GM12874 (cell line): ENCODE measurements around the gene NAV1.
A peak's percentile ranks its signal among the peaks of the same experiment; 100 is the strongest.

Experiments
- TF ChIP-seq, protein P1 (sequence below): IDR thresholded peaks from 2 replicates; pipeline ENCODE4 v1.5.1; 2011; ENCODE audit warnings: low read depth, mild to moderate bottlenecking, control low read depth, low read length, moderate library complexity; ENCODE audit not compliant: insufficient read depth

NAV1 gene

DNA sequence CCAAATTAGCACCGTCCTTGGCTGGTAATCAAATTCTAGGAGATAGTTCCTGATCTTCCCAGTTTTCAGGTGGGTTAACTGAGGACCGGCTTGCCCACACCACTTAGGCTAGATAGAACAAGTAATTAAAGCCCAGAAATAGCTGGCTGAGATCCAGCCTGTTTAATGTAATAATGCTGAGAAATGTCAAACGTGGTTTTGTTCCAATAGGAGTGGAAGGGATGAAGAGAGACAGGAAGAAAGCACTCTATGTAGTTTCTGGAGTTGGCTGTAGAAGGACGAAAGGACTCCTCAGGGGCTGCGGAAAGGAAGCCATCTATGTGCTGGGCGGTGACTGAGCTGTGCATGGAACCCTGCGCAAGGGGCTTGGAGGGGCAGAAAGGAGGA is 18.6 kb downstream of the NAV1 start:
- TF ChIP-seq, protein P1, sequence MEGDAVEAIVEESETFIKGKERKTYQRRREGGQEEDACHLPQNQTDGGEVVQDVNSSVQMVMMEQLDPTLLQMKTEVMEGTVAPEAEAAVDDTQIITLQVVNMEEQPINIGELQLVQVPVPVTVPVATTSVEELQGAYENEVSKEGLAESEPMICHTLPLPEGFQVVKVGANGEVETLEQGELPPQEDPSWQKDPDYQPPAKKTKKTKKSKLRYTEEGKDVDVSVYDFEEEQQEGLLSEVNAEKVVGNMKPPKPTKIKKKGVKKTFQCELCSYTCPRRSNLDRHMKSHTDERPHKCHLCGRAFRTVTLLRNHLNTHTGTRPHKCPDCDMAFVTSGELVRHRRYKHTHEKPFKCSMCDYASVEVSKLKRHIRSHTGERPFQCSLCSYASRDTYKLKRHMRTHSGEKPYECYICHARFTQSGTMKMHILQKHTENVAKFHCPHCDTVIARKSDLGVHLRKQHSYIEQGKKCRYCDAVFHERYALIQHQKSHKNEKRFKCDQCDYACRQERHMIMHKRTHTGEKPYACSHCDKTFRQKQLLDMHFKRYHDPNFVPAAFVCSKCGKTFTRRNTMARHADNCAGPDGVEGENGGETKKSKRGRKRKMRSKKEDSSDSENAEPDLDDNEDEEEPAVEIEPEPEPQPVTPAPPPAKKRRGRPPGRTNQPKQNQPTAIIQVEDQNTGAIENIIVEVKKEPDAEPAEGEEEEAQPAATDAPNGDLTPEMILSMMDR = no peak

DNA sequence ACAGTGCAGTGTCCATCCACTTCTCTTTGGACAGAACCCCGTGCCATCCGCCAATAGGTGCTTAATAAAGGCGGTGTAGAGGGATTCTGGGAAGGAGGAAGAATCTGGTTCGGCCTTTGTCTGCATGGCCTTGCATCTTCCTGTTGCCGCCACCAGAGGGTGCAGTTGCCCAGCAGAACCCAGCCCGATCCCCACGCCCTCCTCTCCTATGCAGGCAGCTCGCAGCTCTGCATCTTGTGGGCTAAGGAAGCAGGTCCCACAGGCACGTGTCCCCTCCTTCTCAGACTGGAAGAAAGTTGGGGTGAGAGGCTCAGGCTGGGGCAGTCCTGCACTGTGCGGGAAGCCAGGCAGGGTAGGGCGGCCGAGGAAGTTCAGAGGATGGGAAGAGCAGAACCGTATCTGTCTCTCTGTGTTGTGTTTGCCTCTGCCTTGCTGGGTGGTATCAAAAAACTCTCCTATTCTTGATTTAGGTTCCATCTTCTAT is 20.8 kb downstream of the NAV1 start:
- TF ChIP-seq, protein P1 = peak; percentile 96

DNA sequence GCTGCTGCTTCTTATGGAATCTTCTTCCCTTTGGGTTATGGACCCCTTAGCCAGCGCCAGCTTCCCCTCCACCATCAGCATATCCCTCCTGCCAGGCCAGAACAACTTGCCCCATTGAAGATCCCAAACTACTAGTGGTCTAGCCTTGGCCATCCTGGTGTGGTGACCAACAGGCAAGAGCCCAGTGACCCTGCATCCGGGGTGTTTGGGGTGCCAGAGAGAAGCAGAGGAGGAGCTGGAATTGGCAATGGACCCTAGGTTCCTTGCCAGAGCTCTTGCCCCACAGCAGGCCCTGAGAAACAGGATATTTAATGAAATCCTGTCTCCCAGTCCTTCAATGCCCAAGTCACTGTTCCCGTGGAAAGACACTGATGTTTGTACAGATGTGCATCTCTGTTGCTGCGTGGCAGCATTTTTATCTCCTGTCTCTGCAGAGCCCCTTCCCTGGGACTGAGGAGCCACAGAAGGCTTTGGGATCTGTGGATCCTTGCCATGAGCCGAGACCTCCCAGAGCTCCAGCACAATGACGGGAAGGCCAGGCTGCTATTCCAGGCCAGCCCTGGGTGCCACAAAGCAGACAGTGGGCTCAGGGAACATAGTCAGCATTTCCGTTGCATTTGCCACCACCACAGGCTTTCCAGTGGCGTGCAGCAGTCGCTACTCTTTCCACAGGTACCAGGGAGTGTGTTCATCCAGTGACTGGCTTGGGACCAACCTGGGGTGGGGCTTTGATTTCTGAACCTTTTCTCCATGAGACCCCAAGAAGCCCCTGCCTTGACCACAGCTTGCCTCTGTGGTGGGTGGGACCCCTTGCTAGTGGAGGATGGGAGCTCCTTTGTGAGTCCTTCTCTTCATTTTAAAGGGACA is 21.6 kb downstream of the NAV1 start:
- TF ChIP-seq, protein P1 = no peak

DNA sequence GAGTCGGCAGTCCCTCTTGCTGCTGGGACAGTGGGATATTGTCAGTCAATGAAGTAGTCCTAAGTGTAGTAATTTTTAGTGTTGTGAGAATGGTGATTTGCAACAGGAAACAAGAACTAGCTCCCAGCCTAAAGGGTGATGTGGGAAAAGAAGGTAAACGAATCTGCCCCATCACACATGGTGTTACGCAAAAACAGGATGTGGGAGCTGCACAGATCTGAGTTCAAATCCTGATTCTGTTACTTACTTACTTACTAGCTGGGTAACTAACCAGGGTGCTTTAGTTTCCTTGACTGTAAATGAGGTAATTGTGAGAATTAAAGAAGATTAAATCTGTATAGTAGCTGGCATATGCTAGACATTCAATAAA is 22.3 kb downstream of the NAV1 start:
- TF ChIP-seq, protein P1 = no peak

DNA sequence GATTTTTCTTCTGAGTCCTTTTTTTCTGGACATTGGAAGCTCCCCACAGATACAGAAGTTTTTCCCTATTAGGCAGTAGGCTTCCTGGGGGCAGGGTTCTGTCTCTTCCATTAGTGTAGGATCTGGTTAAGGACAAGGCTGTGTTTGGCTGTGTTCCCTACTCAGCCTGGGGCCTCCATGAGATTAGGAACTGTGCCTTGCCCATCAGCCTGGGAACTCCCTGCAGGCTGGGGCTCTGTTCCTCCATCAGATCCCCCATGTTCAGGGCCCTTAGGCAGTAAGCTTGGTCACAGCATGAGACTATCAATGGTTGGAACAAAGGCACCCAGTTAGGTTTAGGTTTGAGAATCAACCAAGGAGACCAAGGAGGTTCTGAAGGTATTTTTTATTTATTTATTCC is 22.7 kb downstream of the NAV1 start:
- TF ChIP-seq, protein P1 = no peak

DNA sequence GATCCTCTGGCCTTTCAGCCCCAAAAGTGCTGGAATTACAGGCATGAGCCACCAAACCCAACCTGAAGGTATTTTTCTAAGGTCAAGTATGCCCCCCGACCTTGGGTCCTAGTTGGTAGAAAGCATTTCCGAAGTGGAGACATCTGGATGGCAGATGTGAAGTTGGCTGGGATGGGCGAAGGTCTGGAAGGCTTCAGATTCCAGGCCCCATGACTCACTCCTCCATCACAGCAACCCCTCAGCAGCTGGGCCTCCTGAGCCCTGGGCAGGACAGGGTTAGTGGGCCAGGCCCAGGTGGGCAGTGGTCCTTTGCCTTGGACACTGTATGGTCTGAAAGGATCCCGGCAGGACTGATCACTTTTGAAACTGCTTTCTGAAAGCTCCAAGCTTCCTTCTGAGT is 23.3 kb downstream of the NAV1 start:
- TF ChIP-seq, protein P1 = no peak

DNA sequence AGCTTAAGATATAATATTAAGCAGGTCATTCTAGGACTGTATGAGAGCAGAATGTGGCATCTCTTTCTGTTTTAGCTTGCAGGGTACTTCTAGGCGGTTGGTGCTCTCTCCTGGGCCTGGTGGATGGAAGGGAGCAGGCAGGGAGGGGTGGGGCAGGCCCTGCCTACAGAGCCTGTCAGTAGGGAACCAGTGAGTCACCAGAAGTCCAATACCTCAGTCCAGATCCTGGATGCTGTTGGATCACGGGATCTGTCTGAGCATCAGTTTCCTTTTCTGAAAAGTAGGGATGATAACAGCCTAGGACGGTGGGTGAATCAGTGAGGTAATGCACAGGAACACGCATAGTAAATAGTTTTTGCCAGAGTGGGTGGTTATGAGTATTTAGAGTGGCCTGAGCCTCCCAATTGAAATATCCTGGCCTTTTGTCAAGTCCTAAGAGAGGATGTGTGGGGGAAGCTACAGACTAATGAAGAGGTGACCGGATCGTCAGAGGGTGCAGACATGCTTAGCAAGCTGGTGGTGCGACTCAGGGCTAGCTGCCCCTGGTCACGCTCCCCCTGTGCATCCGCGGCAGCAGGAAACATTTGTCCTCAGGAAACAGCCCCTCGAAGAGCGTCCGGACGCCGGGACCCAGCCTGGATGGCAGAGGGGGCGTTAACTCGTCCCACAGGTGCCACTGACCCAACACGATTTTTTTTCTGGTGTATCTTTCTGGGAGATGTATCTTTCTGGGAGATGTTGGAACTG is 23.9 kb downstream of the NAV1 start:
- TF ChIP-seq, protein P1 = no peak
